ENCODE results near the gene WRNIP1. TPM values are rescaled to one million over a fixed set of nuclear protein-coding genes. Genes with fewer than 3 reads are reported as not detected.

WRNIP1 gene
- total RNA-seq, 1 experiment from 2014 or later = 78.8 TPM

- no peak overlapping the region for H2AFZ ChIP-seq (ENCODE audit: low read depth, low read length, poor library complexity, severe bottlenecking)
- ChIA-PET CTCF (no interaction called here), POLR2A (no interaction called here), RAD21 (ENCODE audit: low non-redundant PET in 1 of 2, low total read pairs in 2 of 2, uncharacterized antibody in 2 of 2, unreplicated experiment in 2 of 2) (no interaction called here)
- no peak overlapping the region for H3K4me2 ChIP-seq (ENCODE audit: low read length)
- H3K9ac ChIP-seq (ENCODE audit: low read length) = no peak overlapping the region
- BruUV-seq (replicated peaks) = no TSS peak
- ATAC-seq (no peak), DNase-seq (ENCODE audit: low read depth, low spot score) (no peak)
- no peaks in the 10 kb centered on the region for H3K79me2 ChIP-seq (ENCODE audit: insufficient read depth, low read length)
- intact Hi-C loops (cut with micrococcal nuclease) = no loop called here
- H3K9me3 ChIP-seq (ENCODE audit: control insufficient read depth in 1 of 2, insufficient read depth in 1 of 2, low read depth in 1 of 2, low read length in 2 of 2) = no peaks in the 10 kb centered on the region
- TF ChIP-seq YY1 (IDR thresholded peaks at IDR 0.05; ENCODE audit: extremely low read depth, insufficient replicate concordance, low read depth, low read length) (no peak), ELF1 (IDR thresholded peaks at IDR 0.05; ENCODE audit: borderline replicate concordance, low read depth) (no peak), ZFX (IDR thresholded peaks at IDR 0.05) (no peak), ZNF274 (IDR thresholded peaks at IDR 0.05; ENCODE audit: low read depth, low read length) (no peak), CEBPB (IDR thresholded peaks at IDR 0.05; ENCODE audit: low read depth) (no peak), POLR2A (IDR thresholded peaks at IDR 0.05; ENCODE audit: borderline replicate concordance, extremely low read depth, insufficient read depth, insufficient read length) (no peak), SIN3A (IDR thresholded peaks at IDR 0.05; ENCODE audit: low read depth) (no peak), ZBTB33 (IDR thresholded peaks at IDR 0.05; ENCODE audit: extremely low read depth, insufficient replicate concordance, low read length) (no peak), EZH2phosphoT487 (IDR thresholded peaks at IDR 0.05; ENCODE audit: borderline replicate concordance) (no peak)
- TF ChIP-seq, protein P1, sequence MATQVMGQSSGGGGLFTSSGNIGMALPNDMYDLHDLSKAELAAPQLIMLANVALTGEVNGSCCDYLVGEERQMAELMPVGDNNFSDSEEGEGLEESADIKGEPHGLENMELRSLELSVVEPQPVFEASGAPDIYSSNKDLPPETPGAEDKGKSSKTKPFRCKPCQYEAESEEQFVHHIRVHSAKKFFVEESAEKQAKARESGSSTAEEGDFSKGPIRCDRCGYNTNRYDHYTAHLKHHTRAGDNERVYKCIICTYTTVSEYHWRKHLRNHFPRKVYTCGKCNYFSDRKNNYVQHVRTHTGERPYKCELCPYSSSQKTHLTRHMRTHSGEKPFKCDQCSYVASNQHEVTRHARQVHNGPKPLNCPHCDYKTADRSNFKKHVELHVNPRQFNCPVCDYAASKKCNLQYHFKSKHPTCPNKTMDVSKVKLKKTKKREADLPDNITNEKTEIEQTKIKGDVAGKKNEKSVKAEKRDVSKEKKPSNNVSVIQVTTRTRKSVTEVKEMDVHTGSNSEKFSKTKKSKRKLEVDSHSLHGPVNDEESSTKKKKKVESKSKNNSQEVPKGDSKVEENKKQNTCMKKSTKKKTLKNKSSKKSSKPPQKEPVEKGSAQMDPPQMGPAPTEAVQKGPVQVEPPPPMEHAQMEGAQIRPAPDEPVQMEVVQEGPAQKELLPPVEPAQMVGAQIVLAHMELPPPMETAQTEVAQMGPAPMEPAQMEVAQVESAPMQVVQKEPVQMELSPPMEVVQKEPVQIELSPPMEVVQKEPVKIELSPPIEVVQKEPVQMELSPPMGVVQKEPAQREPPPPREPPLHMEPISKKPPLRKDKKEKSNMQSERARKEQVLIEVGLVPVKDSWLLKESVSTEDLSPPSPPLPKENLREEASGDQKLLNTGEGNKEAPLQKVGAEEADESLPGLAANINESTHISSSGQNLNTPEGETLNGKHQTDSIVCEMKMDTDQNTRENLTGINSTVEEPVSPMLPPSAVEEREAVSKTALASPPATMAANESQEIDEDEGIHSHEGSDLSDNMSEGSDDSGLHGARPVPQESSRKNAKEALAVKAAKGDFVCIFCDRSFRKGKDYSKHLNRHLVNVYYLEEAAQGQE (IDR thresholded peaks at IDR 0.05; ENCODE audit: low read depth) = no peak
- TF ChIP-seq, protein P2, sequence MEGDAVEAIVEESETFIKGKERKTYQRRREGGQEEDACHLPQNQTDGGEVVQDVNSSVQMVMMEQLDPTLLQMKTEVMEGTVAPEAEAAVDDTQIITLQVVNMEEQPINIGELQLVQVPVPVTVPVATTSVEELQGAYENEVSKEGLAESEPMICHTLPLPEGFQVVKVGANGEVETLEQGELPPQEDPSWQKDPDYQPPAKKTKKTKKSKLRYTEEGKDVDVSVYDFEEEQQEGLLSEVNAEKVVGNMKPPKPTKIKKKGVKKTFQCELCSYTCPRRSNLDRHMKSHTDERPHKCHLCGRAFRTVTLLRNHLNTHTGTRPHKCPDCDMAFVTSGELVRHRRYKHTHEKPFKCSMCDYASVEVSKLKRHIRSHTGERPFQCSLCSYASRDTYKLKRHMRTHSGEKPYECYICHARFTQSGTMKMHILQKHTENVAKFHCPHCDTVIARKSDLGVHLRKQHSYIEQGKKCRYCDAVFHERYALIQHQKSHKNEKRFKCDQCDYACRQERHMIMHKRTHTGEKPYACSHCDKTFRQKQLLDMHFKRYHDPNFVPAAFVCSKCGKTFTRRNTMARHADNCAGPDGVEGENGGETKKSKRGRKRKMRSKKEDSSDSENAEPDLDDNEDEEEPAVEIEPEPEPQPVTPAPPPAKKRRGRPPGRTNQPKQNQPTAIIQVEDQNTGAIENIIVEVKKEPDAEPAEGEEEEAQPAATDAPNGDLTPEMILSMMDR (IDR thresholded peaks at IDR 0.05 in 2 of 3, conservative IDR thresholded peaks at IDR 0.05 in 1 of 3; ENCODE audit: borderline replicate concordance in 1 of 3, insufficient read depth in 1 of 3, low read depth in 2 of 3, low read length in 2 of 3) = no peak
- H3K27me3 ChIP-seq (ENCODE audit: insufficient read depth, low read length) = no peaks in the 10 kb centered on the region
- peaks cover 0 to 8% of the 10 kb centered on the region in 2 experiments; a peak in 2 of 4 replicates for H3K4me1 ChIP-seq (ENCODE audit: control insufficient read depth in 1 of 2, insufficient read depth in 2 of 2, low read length in 2 of 2)
- H4K20me1 ChIP-seq (ENCODE audit: insufficient read depth) = no peaks in the 10 kb centered on the region
- no peak overlapping the region for H3K4me3 ChIP-seq (replicated peaks in 1 of 2; ENCODE audit: low read depth in 1 of 2, low read length in 2 of 2)
- H3K9me2 ChIP-seq (ENCODE audit: insufficient read depth) = no peaks in the 10 kb centered on the region
- H3K27ac ChIP-seq (ENCODE audit: low read depth, low read length) = no peak overlapping the region
- no peaks in the 10 kb centered on the region for H3K36me3 ChIP-seq (ENCODE audit: control insufficient read depth in 1 of 2, insufficient read depth in 2 of 2, low read length in 2 of 2)
Measured at GRCh38 chr6:2716936-2717700, 48.1 kb upstream of the WRNIP1 start.

Data from HCT116 (cell line).